ENCODE data around the gene FKBP6.
"Not testable (repeated sequence)": the region's sequence is repeated elsewhere in the genome, so short reads cannot be mapped to it uniquely, and the experiment has no call there.

FKBP6 gene

DNA sequence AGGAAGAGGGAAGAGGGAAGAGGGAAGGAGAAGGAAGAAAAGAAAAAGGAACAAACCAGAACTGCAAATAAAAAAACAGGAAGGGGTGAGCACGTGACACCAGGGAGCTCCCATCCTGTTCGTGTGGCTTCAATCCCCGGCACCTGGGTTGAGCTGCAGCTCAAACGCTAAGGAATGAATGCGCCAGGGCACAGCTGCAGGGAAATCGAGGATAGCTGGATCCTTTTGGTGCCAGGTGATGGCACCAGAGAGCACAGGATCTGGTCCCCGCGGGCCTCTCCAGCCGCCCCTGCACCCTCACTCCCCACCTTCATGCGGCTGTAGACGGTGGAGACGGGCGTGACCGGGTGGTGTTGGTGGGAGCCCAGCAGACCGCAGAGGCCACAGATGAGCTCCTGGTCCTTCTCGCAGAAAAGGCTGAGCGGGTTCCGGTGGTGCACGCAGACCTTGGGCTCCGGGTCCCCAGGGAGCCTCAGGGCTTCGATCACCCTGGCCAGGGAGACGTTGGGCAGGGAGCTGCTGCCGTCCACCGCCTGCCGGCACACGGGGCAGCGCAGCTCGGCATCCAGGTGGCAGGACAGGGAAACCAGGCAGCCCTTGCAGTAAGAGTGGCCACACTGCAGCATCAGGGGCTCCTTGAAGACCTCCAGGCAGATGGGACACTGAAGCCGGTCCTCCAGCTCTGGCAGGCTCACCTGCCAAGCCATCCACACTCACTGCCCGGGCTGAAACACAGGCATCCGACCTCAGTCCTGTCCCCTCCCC lies 3.7 kb upstream of the FKBP6 start:
- DNase-seq: peak; percentile 54

DNA sequence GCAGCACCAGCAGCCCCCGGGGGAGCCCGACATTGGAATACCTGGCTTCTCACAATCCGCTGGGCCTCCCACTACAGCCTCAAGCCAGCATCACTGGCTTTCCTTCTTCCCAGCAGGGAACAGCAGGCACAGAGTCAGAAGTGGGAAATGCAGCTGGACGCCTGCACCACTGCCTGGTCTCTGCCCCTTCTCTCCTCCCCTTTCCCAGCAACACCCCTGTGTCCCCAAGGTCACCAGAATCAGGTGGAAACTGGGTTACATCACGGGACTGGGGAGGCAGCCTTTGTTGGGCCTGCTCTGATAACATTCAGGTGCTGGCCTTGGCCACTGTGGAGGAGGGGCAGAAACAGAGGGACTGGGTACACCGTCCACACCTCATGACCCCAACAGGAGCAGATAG lies 2.5 kb upstream of the FKBP6 start:
- not testable (repeated sequence) for DNase-seq

DNA sequence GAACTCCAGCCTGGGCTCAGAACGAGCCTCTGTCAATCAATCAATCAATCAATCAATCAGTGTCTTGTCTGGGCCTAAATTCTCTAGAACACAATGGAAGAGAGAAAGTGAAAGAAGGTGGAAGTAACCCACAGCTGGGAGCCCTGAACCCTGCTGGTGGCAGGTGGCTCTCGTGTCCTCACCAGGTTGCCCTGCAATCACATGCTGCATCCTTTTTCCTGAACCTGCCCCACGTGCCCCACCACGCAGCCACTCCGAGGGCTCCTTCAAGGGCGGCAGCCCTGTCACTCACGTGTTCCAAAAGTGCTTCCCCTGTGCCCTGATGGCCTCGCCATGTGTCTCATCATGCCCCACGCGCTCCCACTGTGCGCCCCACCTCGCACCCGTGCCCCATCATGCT lies 512 bp upstream of the FKBP6 start:
- DNase-seq: not testable (repeated sequence)

DNA sequence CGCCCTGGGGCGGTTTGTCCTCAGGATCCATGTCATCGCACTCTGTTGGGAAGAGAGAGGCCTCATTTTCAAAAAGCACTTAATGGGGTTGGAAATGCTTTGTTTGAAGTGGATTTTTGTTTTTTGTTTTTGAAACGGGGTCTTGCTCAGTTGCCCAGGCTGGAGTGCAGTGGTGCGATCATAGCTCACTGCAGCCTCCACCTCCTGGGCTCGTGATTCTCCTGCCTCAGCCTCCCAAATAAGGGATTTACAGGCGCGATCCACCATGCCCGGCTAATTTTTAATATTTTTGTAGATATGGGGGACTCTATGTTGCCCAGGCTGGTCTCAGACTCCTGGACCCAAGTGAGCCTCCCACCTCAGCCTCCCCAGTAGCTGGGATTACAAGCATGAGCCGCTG lies 735 bp downstream of the FKBP6 start:
- DNase-seq: no peak

DNA sequence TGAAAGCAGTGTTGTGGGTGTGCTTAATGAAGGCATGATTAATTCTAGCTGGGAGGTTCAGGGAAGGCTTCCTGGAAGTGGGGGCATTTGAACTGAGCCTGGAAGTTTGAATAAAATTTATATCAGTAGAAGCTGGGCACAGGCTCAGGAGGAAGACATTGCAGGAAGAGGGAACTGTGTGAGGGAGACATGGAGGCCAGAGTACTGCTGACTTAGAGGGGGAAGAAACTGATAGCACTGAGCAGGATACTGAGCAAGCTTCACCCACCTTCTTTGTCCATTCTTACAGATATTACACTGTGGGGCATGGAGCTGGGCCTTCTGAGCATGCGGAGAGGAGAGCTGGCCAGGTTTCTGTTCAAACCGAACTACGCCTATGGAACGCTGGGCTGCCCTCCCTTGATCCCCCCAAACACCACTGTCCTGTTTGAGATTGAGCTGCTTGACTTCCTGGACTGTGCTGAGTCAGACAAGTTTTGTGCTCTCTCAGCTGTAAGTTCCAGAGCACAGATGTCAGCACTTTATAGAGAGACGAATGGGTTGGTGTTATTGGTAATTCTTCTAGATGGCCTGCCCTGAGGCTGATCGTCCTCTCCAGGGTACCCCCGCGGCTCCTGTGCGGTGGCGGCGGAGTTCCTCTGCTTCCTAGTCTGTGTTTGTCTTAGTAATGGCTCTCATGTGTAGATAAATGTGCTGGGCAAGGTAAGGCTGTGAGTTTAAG lies 2.1 kb downstream of the FKBP6 start:
- DNase-seq: no peak

DNA sequence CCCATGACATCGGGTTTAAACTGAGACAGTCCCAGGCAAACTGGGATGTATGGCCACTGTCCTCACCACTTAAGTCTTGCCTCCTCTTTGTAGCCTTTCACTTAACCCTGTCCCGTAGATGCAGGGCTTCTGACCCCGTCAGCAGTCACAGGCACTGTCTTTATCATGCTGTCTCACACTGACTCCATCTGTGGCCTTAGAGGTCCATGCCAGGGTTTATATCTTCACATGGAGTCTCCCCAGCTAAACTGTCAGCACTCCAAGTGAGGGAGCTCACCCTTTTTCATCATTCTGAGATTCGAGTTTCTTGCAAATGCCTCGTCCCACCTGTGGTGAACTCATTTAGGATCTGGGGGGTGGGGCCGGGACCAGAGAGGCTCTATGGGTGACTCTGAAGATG lies 2.8 kb downstream of the FKBP6 start:
- no peak for DNase-seq

DNA sequence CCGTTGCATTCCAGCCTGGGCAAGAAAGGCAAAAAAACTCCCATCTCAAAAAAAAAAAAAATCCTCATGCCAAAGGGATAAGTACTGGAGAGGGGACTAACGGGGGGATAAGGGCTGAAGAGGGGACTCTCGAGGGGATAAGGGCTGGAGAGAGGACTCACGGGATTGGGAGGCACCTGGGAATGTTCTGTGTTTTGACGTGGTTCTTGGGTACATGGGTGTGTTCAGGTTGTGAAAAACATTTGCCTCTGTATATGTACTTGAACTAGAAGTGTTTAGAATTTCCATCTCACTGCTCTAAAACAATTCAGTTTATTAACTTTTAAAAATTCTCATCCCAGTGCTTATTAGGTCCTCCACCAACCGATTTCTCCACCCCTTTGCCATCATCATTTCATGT lies 4.5 kb downstream of the FKBP6 start:
- DNase-seq: no peak

DNA sequence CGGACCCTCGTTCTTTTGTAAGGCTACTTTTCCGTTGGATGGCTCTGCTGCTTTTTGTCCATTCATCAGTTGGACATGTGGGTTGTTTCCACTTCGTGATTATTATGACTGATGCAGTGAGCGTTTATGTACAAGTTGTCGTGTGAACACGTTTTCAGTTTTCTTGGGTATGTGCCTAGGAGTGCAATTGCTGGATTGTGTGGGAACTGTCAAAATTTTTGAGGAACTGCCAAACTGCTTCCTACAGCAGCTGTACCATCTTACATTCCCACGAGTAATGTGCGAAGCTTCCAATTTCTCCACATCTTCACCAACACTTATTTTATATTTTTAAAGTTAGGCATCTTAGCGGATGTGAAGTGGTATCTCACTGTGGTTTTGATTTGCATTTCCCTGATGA lies 10.4 kb downstream of the FKBP6 start:
- DNase-seq: no peak

DNA sequence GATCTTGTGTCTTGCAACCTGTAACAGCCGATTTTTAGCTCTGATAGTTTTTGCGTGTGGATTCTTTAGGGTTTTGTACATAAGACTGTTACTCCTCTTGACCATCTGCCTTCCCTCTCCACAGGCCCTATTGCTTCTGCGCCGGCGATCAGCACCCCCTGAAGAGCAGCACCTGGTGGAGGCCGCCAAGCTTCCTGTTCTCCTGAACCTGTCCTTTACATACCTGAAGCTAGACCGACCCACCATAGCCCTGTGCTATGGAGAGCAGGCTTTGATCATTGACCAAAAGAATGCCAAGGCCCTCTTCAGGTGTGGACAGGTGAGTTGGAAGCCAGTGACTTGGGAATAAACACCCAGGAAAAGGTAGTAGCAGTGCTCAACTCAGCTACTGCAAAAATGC lies 12.6 kb downstream of the FKBP6 start:
- DNase-seq: no peak

DNA sequence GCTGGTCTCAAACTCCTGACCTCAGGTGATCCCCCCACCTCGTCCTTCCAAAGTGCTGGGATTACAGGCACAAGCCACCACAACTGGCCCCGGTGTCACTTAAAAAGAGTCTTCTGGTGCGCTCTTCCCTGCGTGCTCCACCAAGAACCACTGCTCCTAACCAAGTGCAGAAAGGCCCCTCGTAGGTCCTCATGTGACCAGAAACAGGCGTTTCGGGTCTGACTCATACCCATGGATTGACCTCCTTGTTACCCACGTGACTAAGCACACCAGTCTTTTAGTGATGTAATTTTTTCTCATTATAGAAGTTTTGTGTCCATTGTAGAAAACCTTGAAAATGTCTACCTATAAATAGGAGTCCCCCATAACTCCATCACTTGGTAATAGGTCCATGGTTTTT lies 13.9 kb downstream of the FKBP6 start:
- peak; percentile 28 for DNase-seq

DNA sequence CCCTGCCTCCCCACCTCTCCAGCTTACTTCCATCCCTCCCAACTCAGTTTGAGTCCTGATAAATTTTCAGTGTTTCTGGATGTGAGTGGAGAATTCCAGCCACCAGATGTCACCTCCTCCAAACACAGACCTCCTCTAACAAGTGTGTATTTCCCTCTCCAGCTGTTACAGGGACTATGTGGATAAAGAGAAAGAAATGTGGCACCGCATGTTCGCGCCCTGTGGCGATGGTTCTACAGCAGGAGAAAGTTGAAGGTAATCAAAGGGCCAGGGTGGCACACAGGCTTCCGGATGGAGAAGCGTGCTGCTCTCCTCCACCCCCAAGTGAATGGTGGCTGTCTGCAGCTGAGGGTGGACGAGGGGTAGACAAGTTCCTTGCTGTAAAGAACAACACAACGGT lies 14.7 kb downstream of the FKBP6 start:
- DNase-seq: no peak

DNA sequence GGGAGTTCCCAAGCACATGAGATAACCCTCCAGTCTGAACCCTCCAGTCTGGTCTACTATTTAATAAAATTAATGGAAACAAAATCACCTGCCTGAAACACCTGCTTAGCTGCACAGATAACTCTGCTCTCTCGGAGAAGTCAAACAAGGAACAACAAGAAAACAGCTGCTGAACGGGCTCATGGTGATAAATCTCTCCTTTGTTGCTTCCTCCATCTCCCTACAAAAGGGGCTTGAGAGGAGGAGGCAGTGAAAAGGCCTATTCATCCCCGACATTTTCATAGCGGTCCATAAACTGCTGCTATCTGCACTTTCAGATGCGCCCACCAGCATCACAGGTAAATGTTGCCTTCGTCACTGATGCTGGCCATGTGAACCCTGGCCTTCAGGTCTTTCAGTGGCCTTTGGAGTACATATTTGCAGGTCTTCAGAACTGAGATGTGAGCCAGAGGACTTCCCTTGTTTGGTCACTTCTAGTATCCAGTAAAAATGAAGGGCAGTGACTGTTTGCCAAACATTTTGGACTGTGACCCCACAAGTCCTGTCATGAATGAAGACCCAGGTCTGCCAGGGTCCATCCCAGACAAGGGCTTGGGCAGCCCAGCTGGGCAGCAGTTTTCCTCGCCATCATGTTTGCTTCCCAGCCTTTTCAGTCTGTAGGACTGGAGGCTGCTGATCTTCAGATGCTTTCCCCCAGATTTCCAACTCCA lies 15.9 kb downstream of the FKBP6 start:
- DNase-seq: no peak

DNA sequence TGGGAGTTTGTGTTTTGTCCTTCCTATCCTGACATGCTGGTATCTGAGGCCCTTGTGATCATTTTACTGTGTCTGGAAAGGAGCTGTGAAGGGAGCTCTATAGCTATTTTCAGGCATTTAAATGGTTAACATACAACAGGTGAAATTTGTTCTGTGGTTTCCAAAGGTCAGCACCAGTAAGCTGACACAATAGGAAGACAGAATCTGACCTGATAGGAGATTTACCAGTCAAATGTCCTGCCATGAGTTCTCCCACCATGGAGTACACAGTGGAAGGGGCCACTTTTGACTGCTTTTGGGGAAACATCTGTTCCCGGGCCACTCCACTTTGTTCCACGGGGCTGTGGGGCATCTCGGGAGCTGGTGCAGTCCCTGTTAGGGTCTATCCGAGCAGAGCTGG lies 17.6 kb downstream of the FKBP6 start:
- DNase-seq: no peak

DNA sequence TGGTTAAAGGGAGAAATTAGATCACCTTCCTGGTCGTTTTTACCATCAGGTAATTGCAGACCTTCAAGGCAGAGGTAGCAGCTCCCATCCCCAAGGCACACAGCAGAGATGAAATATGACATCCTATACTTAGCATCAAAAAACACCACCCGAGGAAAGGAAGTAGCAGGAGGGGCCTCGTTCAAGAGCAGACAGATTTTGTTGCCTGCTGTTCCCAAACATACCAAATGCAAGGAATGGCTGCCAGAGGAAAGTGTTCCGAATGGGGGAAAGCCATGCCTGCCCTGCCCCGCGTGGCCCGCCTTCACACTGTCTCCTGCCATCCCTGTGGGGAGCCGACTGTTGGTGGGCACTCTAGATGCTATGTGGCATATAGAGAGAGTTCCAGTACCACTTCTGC lies 18.0 kb downstream of the FKBP6 start:
- no peak for DNase-seq

DNA sequence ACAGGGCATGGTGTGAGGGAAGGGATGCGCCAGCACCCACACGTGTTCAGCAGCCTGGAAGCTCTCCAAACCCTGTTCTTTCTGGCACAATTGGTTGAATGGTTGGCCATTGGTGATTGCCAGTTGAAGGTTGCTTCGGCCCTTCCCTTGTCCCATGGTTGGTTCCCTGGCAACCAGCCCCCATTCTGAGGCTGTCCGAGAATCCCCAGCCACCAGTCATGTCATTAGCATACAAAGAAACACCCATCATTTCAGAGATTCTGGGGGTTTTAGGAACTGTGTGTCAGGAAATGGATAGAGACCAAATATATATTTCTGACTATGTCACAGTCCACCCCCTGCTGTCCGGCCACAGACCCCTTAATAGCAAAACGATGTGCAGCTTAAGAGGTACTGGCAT lies 21.8 kb downstream of the FKBP6 start:
- DNase-seq: no peak

DNA sequence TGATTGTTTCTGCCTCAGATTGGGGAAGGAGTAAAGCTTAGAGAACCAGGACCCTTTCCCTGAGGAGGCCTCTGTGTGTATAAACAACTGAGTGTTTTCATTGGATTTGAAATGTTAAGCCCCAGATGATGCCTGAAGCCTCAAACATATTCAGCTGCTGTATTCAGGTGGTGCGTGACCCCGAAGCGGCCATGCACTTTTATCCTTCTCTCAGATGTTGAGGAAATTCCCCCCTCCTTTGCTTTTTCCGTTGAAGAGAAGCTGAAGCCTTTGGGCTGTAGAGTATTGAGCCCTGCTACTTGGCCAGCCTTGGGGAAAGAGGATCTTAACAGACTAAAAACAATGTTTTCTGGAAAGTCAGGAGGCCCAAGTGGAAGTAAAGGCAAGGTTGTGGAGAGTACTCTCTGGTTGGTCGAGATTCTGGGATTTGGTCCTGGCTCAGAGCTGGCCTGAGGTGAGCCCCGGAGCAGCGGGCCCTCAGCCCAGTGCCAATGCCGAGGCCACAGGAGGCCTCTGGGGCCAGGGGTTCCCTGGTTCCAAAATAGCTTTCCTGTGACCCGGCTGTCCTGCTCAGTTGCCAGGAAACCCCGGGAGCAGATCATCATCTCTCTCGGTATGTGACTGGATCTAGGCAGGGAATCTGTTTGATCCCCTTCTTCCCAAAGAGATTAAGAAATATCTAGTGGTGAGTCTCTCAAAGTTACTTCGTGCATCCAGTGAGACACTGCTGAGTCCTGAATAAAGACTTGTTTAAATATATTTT lies 22.5 kb downstream of the FKBP6 start:
- no peak for DNase-seq

DNA sequence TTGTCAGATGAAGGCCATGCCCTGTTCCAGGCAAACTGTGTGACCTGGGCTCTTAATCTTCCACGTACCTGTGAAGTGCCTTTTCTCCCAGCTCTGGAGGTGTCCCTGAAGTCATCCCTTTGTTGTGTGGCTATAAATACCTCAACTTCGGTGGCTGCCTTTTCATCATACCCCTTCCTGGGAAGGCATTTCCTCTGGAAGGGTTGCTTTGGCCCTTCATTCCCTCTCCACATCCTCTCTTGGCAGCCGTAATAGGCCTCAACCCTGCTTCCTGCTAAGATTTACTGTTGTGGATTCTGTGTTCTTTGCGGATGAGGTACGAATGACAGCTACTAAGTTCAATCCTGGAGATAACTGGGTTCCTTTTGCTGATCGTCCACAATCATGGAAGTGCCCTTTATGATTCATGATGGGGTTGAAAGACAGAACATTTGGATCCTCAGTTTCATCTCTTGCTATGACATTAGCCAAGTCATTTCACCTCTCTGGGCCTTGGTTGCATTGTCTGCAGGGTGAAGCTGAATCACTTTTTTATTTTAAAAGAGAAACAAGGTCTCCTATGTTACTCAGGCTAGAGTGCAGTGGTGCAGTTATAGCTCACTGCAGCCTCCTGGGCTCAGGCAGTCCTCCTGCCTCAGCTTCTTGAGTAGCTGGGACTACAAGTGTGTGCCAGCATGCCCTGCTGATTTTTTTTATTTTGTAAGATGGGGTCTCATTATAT lies 23.6 kb downstream of the FKBP6 start:
- no peak for DNase-seq

DNA sequence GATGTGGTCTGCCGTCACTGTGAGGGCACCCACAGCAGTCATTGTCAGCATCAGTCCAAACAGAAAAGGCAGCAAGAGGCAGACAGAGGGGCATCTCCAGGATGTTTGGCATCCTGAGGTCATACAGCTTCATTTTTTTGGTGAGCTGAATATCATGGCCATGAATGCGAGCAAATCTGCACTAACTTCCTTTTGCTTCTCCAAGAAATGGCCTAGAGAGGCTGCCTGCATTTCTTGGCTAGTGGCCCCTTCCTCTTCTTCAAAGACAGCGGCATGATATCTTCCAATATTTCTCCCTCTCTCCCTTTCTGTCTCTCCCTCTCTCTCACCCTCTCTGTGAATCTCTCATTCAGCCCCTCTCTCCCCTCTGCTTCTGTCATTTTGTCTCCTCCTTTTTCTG lies 24.8 kb downstream of the FKBP6 start:
- DNase-seq: no peak

DNA sequence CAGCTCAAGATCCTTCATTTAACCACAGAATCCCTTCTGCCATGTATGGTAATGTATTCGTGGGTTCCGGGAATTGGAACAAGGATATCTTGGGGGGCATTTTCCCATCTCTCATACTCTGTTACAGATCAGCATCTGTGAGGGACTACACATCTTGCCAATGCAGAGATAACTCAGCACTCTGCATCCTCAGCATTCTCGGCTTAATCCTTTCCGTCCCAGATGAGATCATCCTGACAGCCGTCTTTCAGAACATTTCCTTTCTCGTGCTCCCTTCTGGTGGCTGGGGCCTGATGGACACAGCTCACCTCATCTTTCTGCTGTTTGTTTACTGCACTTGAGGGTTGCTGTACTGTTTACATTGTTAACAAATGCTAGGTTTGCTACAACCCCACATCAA lies 25.3 kb downstream of the FKBP6 start:
- DNase-seq: no peak

DNA sequence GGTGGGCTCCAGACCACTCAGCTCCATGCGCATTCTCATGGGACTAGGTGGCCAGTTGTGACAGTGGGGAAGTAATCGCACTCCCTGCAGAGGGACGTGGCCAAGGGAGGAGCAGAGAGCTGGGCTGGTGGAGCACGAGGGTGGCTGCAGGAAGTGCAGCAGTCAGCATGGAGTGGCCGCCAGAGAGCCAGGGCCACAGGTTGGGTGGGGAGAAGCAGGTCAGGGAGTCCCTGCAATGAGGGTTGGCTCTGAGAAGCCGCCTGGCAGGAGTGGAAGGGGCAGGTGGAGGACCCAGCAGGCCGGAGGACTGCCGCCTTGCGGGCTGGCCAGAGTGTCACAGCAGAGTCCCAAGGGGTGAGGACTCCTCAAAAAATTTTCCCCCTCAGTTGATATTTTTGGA lies 26.2 kb downstream of the FKBP6 start:
- no peak for DNase-seq

DNA sequence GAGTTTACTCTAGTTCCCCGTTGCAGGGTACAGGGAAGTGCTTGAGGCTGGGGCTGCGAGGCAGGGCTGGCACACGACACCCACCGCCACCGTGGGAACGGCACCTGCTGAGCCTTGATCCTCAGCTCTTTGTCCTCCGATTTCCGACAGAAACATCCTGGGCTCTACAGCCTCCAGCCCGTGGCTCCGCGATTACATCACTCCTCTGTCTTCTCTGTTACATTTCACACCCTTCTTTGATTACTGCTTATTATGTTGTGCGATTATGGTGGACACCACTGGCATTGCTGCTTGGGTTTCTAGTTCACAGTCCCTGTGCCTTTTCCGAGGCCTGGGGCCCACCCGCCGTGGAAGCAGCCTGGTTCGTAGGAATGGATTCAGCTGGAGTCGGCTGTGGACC lies 26.9 kb downstream of the FKBP6 start:
- DNase-seq: no peak

DNA sequence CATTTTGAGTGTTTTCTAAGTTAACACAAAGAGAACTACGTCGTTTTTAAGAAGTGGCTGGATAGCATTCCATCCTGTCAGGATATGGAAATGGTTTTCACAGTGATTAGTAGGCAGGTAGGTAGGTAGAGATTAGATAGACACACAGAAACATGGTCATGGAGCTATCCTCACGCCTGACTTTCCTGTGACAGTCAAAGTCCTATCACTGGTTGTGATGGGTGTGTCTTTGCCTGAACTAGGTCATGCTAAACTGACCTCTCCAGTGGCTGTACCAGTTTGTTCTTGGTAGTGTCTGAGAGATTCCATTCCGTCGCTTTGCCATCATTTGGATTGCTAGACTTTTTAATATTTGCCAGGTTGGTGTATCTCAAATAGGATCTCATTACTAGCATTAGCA lies 28.2 kb downstream of the FKBP6 start:
- DNase-seq: no peak
